K562 (cell line): ENCODE measurements around the gene IL10RB. TPM values are rescaled to one million over a fixed set of nuclear protein-coding genes. Genes with fewer than 3 reads are reported as not detected.

ENCODE experiments used
- BRF1 ChIP-seq: IDR thresholded peaks from 3 replicates; pipeline ENCODE4 v1.6.1; 2011; ENCODE audit warnings: borderline replicate concordance, mild to moderate bottlenecking; ENCODE audit not compliant: insufficient read length; ENCODE audit errors: extremely low read depth
- CBX8 ChIP-seq: fragments of 200-600 bp; sonication (generic); IDR thresholded peaks from 2 replicates; pipeline ENCODE4 v1.6.1; 2012; ENCODE audit warnings: borderline replicate concordance, mixed run types, low read depth, mild to moderate bottlenecking, moderate library complexity, mixed read lengths, low read length, control low read depth, inconsistent platforms; ENCODE audit not compliant: poor library complexity, severe bottlenecking; ENCODE audit errors: extremely low read depth
- CCAR2 ChIP-seq: fragments of 200-400 bp; formaldehyde crosslinking; IDR thresholded peaks from 2 replicates; pipeline ENCODE4 v1.6.1; 2017; ENCODE audit warnings: mild to moderate bottlenecking, low read depth, low read length
- CHCHD3 ChIP-seq: fragments of 250-450 bp; sonication (Bioruptor Pico); IDR thresholded peaks from 2 replicates; pipeline ENCODE4 v2.1.2; 2022; ENCODE audit warnings: mild to moderate bottlenecking
- DEAF1 ChIP-seq: fragments of 450-650 bp; formaldehyde crosslinking; IDR thresholded peaks from 2 replicates; pipeline ENCODE4 v1.4.0; 2020; ENCODE audit warnings: mild to moderate bottlenecking, moderate library complexity
- HMG20B ChIP-seq: fragments of 250-450 bp; sonication (Bioruptor Pico); IDR thresholded peaks from 2 replicates; pipeline ENCODE4 v1.5.0; 2021; ENCODE audit warnings: mild to moderate bottlenecking
- NBN ChIP-seq: fragments of 450-650 bp; IDR thresholded peaks from 2 replicates; pipeline ENCODE4 v1.6.1; 2016; ENCODE audit warnings: low read depth, mild to moderate bottlenecking
- PYGO2 ChIP-seq: fragments of 450-650 bp; IDR thresholded peaks from 2 replicates; pipeline ENCODE4 v1.6.1; 2016; ENCODE audit warnings: mild to moderate bottlenecking, missing genetic modification characterization, moderate library complexity, missing compliant biosample characterization
- RBM22 ChIP-seq: fragments of 200-400 bp; formaldehyde crosslinking; IDR thresholded peaks from 2 replicates; pipeline ENCODE4 v1.6.1; 2018; ENCODE audit warnings: low read length, low read depth; ENCODE audit not compliant: poor library complexity, severe bottlenecking
- SMARCB1 ChIP-seq: IDR thresholded peaks from 2 replicates; pipeline ENCODE4 v1.6.1; 2011; ENCODE audit warnings: improper control_type of control experiment, low read depth; ENCODE audit not compliant: insufficient read length
- SOX6 ChIP-seq: fragments of 450-650 bp; IDR thresholded peaks from 2 replicates; pipeline ENCODE4 v1.6.1; 2014; ENCODE audit warnings: mild to moderate bottlenecking
- SP2 ChIP-seq: IDR thresholded peaks from 2 replicates; pipeline ENCODE4 v1.6.1; 2011; ENCODE audit warnings: mild to moderate bottlenecking, low read depth, low read length, moderate library complexity; ENCODE audit not compliant: poor library complexity, severe bottlenecking; ENCODE audit errors: extremely low read depth
- SREBF1 ChIP-seq: fragments of 150-350 bp; IDR thresholded peaks from 2 replicates; pipeline ENCODE4 v1.6.1; 2014; ENCODE audit warnings: antibody characterized with exemption, low read depth, low read length, borderline replicate concordance
- XRCC5 ChIP-seq: fragments of 200-400 bp; formaldehyde crosslinking; IDR thresholded peaks from 2 replicates; pipeline ENCODE4 v1.6.1; 2017; ENCODE audit warnings: low read depth, mild to moderate bottlenecking, low read length
- ZBTB40 ChIP-seq, 2 experiments: fragments of 450-650 bp in 1 of 2; sonication (generic) in 1 of 2; formaldehyde crosslinking in 1 of 2; IDR thresholded peaks; 2 replicates each; pipeline versions ENCODE4 v1.7.1 to v1.9.0; 2016 to 2022; ENCODE audit warnings: inconsistent platforms in 1 of 2, mild to moderate bottlenecking in 1 of 2, missing genetic modification reagents in 1 of 2
- ZEB2 ChIP-seq: fragments of 450-650 bp; IDR thresholded peaks from 2 replicates; pipeline ENCODE4 v1.6.1; 2016
- ZNF41 ChIP-seq: fragments of 250-450 bp; sonication (Bioruptor Pico); conservative IDR thresholded peaks from 2 replicates; pipeline ENCODE4 v1.4.0; 2020; ENCODE audit warnings: mild to moderate bottlenecking
- ZNF717 ChIP-seq: fragments of 250-450 bp; sonication (Bioruptor Pico); IDR thresholded peaks from 2 replicates; pipeline ENCODE4 v1.5.0; 2021
- polyA plus RNA-seq, 8 experiments: library from polyadenylated mRNA; depleted of rRNA in 4 of 8; stranded (reverse) in 5 of 8; unstranded in 3 of 8; fragments of >200 nt; fragmentation: Nextera tagmentation in 2 of 8; fragmentation: Illumina TruSeq in 1 of 8; extraction: Ambion mirVana in 2 of 8; extraction: Trizol in 1 of 8; gene quantifications; 2 replicates each; pipeline versions ENCODE4 v1.2.1 to v1.2.3, GENCODE V29; 2011 to 2014; ENCODE audit warnings: inconsistent platforms in 1 of 8, missing spikeins in 1 of 8
- total RNA-seq, 7 experiments: library from RNA; depleted of rRNA in 6 of 7; stranded (reverse); fragments of >200 nt in 6 of 7; fragmentation: Illumina TruSeq in 2 of 7; extraction: Trizol in 2 of 7; gene quantifications; 2 replicates each; pipeline versions ENCODE4 v1.2.1 to v1.2.3, GENCODE V29; 2011 to 2021; ENCODE audit warnings: low replicate concordance in 1 of 7

The IL10RB gene
- total and polyA plus RNA-seq, 9 of the 15 experiments (the other 6 are each of a cell fraction or from before 2014, with no cell fraction given), result 10.9 to 33.8 (median 23.0) TPM

GRCh38 chr21:33229784-33230544, 36.2 kb upstream of the IL10RB start, which contains the start of gene IFNAR2 (continued):
- TF ChIP-seq ZBTB40 (IDR thresholded peaks at IDR 0.05) (no peak), ZBTB40 (CRISPR knock-in tag; IDR thresholded peaks at IDR 0.05) (no peak), DEAF1 (CRISPR knock-in tag) (no peak), SMARCB1 (no peak), ZNF41 (CRISPR knock-in tag) (no peak), SP2 (no peak), RBM22 (no peak), CHCHD3 (no peak), CBX8 (no peak), SREBF1 (no peak), PYGO2 (no peak), XRCC5 (no peak), SOX6 (no peak), CCAR2 (no peak), HMG20B (no peak), BRF1 (no peak), ZNF717 (CRISPR knock-in tag) (no peak), NBN (no peak), ZEB2 (no peak)
